ENCODE results near the gene GNG13.

The GNG13 gene

GRCh38 chr16:813204-813915, 12.8 kb upstream of the GNG13 start:
- FAIRE-seq, result no peak

GRCh38 chr16:808085-808386, 7.5 kb upstream of the GNG13 start:
- no peak for FAIRE-seq

GRCh38 chr16:807347-808084, 7.0 kb upstream of the GNG13 start:
- peak; percentile 90 for FAIRE-seq

- FAIRE-seq, result no peak
Measured at GRCh38 chr16:805474-805873, 4.9 kb upstream of the GNG13 start.

- FAIRE-seq, result no peak
Measured at GRCh38 chr16:804193-805048, 3.9 kb upstream of the GNG13 start.

GRCh38 chr16:803754-804080, 3.2 kb upstream of the GNG13 start:
- no peak for FAIRE-seq

- FAIRE-seq, result no peak
Measured at GRCh38 chr16:802914-803753, 2.6 kb upstream of the GNG13 start.

GRCh38 chr16:802461-802860, 1.9 kb upstream of the GNG13 start:
- no peak for FAIRE-seq

- FAIRE-seq, result no peak
Measured at GRCh38 chr16:801584-802363, 1.2 kb upstream of the GNG13 start.

- no peak for FAIRE-seq
Measured at GRCh38 chr16:800834-801511, 439 bp upstream of the GNG13 start.

- FAIRE-seq, result no peak
Measured at GRCh38 chr16:799111-799947, 1.2 kb downstream of the GNG13 start.

- FAIRE-seq, result no peak
Measured at GRCh38 chr16:798666-799065, 1.9 kb downstream of the GNG13 start.

GRCh38 chr16:797686-798085, 2.8 kb downstream of the GNG13 start:
- FAIRE-seq, result no peak

GRCh38 chr16:797120-797420, 3.5 kb downstream of the GNG13 start:
- FAIRE-seq, result no peak

GRCh38 chr16:796296-797119, 4.0 kb downstream of the GNG13 start:
- no peak for FAIRE-seq

- no peak for FAIRE-seq
Measured at GRCh38 chr16:795580-796229, 4.8 kb downstream of the GNG13 start.

- no peak for FAIRE-seq
Measured at GRCh38 chr16:794853-795466, 5.6 kb downstream of the GNG13 start.

GRCh38 chr16:794091-794822, 6.3 kb downstream of the GNG13 start:
- no peak for FAIRE-seq

Measured in endometrium (tissue), 2 donors.